Stimulated activated naive CD8-positive, alpha-beta T cell treated with anti-CD3 and anti-CD28 coated beads, Interleukin-15, Interleukin-2, amounts not matched to agents 100 U/mL and 50 U/mL, for 24 hours (primary cell): ENCODE results near the gene GBX1.

ENCODE experiments used
- ATAC-seq: fragments of 150-1000 bp; cut with Tn5 transposase; one replicate; pipeline ENCODE4 v1.10.0; 2021
- DNase-seq: peaks from one replicate; pipeline ENCODE4 v3.0.0; 2021

The GBX1 gene

GRCh38 chr7:151114151-151115090 lies 53.1 kb downstream of the GBX1 start:
- no peak for DNase-seq
- ATAC-seq, result no peak

GRCh38 chr7:151113344-151114150 lies 53.9 kb downstream of the GBX1 start:
- ATAC-seq, result no peak
- DNase-seq, result no peak

- DNase-seq, result peak; percentile 81
- ATAC-seq, result peak; percentile 78
These were observed 56.4 kb downstream of the GBX1 start for GRCh38 chr7:151110941-151111645.

- no peak for ATAC-seq
These were observed 57.1 kb downstream of the GBX1 start for GRCh38 chr7:151110236-151110940.

GRCh38 chr7:151109094-151110048 lies 58.1 kb downstream of the GBX1 start:
- no peak for ATAC-seq
- no peak for DNase-seq

More at GRCh38 chr7:151110236-151110940, 57.1 kb downstream of the GBX1 start:
- no peak for DNase-seq

- no peak for ATAC-seq
- DNase-seq, result no peak
These were observed 59.6 kb downstream of the GBX1 start for GRCh38 chr7:151107882-151108281.

GRCh38 chr7:151104411-151105235 lies 62.9 kb downstream of the GBX1 start:
- DNase-seq (no peak), ATAC-seq (no peak)

GRCh38 chr7:151103973-151104372 lies 63.5 kb downstream of the GBX1 start:
- DNase-seq, result no peak

GRCh38 chr7:151102991-151103390 lies 64.5 kb downstream of the GBX1 start:
- no peak for DNase-seq

More at GRCh38 chr7:151103973-151104372, 63.5 kb downstream of the GBX1 start:
- ATAC-seq, result no peak

GRCh38 chr7:151101621-151102396 lies 65.7 kb downstream of the GBX1 start:
- ATAC-seq (peak; percentile 37), DNase-seq (no peak)

More at GRCh38 chr7:151102991-151103390, 64.5 kb downstream of the GBX1 start:
- ATAC-seq, result no peak

- DNase-seq (no peak), ATAC-seq (no peak)
These were observed 66.6 kb downstream of the GBX1 start for GRCh38 chr7:151100921-151101320.

- no peak for DNase-seq
- no peak for ATAC-seq
These were observed 67.8 kb downstream of the GBX1 start for GRCh38 chr7:151099486-151100211.
